Measurements from ENCODE around the gene ECHS1. TPM values are rescaled to one million over a fixed set of nuclear protein-coding genes. Genes with fewer than 3 reads are reported as not detected.

ECHS1 gene
- total and polyA plus RNA-seq, 2 experiments from 2014 or later, result 92.1 to 127 TPM

DNA sequence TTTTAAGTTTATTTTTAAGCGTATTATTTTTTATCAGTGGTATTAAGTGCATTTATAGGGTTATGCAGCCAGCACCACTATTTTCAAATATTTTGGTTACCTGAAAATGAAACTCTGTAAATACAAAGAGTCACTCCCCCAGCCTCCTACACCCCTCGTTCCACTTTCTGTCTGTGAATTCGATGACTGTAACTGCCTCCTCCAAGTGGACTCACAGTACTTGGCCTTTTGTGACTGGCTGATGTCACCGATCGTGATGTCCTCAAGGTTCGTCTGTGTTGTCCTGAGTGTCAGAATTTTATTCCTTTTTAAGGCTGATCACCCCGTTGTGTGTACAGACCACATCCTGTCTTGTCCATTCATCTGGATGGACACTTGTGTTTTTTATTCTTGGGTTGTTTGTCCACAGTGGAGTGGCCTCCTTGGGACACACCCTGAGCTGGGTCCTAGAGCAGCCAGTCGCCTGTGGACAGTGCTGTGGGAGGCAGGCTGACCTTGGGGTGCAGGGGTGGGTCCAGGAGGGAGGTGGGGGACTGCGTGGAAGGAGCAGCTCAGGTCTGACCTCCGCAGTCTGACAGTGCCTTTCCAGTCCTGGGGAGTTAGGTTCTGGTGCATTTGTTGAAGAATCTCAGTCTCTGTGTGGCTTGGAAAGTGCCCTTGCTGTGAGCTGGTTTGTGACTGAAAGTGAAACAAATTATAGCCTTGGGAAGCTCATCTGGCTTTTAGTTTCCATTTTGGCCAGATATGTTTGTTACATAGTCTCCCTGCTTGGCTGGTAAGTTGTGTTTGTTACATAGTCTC lies 27.7 kb upstream of the ECHS1 start (continued):
- TF ChIP-seq, protein P1, sequence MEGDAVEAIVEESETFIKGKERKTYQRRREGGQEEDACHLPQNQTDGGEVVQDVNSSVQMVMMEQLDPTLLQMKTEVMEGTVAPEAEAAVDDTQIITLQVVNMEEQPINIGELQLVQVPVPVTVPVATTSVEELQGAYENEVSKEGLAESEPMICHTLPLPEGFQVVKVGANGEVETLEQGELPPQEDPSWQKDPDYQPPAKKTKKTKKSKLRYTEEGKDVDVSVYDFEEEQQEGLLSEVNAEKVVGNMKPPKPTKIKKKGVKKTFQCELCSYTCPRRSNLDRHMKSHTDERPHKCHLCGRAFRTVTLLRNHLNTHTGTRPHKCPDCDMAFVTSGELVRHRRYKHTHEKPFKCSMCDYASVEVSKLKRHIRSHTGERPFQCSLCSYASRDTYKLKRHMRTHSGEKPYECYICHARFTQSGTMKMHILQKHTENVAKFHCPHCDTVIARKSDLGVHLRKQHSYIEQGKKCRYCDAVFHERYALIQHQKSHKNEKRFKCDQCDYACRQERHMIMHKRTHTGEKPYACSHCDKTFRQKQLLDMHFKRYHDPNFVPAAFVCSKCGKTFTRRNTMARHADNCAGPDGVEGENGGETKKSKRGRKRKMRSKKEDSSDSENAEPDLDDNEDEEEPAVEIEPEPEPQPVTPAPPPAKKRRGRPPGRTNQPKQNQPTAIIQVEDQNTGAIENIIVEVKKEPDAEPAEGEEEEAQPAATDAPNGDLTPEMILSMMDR (conservative IDR thresholded peaks at IDR 0.05; ENCODE audit: low read depth in 2 of 2), result no peak
- TF ChIP-seq, protein P2, sequence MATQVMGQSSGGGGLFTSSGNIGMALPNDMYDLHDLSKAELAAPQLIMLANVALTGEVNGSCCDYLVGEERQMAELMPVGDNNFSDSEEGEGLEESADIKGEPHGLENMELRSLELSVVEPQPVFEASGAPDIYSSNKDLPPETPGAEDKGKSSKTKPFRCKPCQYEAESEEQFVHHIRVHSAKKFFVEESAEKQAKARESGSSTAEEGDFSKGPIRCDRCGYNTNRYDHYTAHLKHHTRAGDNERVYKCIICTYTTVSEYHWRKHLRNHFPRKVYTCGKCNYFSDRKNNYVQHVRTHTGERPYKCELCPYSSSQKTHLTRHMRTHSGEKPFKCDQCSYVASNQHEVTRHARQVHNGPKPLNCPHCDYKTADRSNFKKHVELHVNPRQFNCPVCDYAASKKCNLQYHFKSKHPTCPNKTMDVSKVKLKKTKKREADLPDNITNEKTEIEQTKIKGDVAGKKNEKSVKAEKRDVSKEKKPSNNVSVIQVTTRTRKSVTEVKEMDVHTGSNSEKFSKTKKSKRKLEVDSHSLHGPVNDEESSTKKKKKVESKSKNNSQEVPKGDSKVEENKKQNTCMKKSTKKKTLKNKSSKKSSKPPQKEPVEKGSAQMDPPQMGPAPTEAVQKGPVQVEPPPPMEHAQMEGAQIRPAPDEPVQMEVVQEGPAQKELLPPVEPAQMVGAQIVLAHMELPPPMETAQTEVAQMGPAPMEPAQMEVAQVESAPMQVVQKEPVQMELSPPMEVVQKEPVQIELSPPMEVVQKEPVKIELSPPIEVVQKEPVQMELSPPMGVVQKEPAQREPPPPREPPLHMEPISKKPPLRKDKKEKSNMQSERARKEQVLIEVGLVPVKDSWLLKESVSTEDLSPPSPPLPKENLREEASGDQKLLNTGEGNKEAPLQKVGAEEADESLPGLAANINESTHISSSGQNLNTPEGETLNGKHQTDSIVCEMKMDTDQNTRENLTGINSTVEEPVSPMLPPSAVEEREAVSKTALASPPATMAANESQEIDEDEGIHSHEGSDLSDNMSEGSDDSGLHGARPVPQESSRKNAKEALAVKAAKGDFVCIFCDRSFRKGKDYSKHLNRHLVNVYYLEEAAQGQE (IDR thresholded peaks at IDR 0.05; ENCODE audit: unreplicated experiment), result no peak
- no peak for TF ChIP-seq EZH2phosphoT487 (IDR thresholded peaks at IDR 0.05; ENCODE audit: unreplicated experiment)
- no peak for TF ChIP-seq STAT1 (IDR thresholded peaks at IDR 0.05; ENCODE audit: unreplicated experiment)

DNA sequence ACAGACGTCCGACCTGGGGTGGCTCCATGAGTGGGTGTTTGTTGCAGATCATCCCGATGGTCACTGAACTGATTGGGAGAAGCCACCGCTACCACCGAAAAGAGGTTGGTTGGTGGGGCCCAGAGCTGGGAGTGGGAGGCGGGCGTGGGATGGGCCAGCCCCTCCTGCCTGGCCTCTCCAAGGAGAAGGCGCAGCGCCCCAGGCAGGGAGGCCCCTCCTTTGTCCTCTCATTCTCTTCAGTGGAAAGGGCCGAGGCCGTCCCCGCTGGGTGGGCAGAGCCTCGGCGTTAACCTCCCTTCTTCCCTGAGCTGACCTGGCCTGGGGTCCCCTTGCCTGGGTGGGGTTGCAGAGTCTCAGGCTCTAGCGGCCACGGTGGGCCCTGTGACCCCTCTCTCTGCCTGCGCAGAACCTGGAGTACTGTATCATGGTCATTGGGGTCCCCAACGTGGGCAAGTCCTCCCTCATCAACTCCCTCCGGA lies 26.0 kb upstream of the ECHS1 start:
- Mint-ChIP-seq H3K9me3 (no peaks in the 10 kb centered on the region), H3K27me3 (ENCODE audit: insufficient read depth, low read depth, poor library complexity) (peaks cover 8% of the 10 kb centered on the region), H3K4me1 (peaks cover 6% of the 10 kb centered on the region; the same call in 2 of the 3 replicates), H3K4me3 (no peak overlapping the region), H3K36me3 (ENCODE audit: low read depth) (peaks cover 71% of the 10 kb centered on the region), H3K27ac (no peak overlapping the region)
- H3K4me2 ChIP-seq, result no peak overlapping the region
- H3K4me1 ChIP-seq (ENCODE audit: insufficient read depth), result no peaks in the 10 kb centered on the region
- H3K27me3 ChIP-seq (ENCODE audit: insufficient read depth), result no peaks in the 10 kb centered on the region
- H3K27ac ChIP-seq (ENCODE audit: low read depth), result no peak overlapping the region
- DNase-seq (ENCODE audit: low spot score) (no peak), ATAC-seq (no peak)
- H3K4me3 ChIP-seq, result no peak overlapping the region
- H4K20me1 ChIP-seq (replicated peaks; ENCODE audit: insufficient read depth), result peaks cover 13% of the 10 kb centered on the region
- 0 out of 2 replicates have a peak, but pooled peaks cover 3% of the 10 kb centered on the region for H3F3A ChIP-seq (replicated peaks; ENCODE audit: low read depth)
- H2AFZ ChIP-seq, result no peak overlapping the region
- no peaks in the 10 kb centered on the region for H3K9me2 ChIP-seq (ENCODE audit: insufficient read depth)
- peaks cover 51% of the 10 kb centered on the region for H3K79me2 ChIP-seq (replicated peaks; ENCODE audit: insufficient read depth)
- peaks cover 15% of the 10 kb centered on the region for H3K36me3 ChIP-seq (ENCODE audit: insufficient read depth)
- TF ChIP-seq, protein P3, sequence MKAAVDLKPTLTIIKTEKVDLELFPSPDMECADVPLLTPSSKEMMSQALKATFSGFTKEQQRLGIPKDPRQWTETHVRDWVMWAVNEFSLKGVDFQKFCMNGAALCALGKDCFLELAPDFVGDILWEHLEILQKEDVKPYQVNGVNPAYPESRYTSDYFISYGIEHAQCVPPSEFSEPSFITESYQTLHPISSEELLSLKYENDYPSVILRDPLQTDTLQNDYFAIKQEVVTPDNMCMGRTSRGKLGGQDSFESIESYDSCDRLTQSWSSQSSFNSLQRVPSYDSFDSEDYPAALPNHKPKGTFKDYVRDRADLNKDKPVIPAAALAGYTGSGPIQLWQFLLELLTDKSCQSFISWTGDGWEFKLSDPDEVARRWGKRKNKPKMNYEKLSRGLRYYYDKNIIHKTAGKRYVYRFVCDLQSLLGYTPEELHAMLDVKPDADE (IDR thresholded peaks at IDR 0.05), result no peak
- TF ChIP-seq EZH2 (IDR thresholded peaks at IDR 0.05; ENCODE audit: low read depth, unreplicated experiment) (no peak), EZH2phosphoT487 (IDR thresholded peaks at IDR 0.05; ENCODE audit: unreplicated experiment) (no peak), ZNF114 (CRISPR knock-in tag; IDR thresholded peaks at IDR 0.05) (no peak), NANOG (IDR thresholded peaks at IDR 0.05; ENCODE audit: borderline replicate concordance) (no peak), STAT1 (IDR thresholded peaks at IDR 0.05; ENCODE audit: unreplicated experiment) (no peak), POLR2AphosphoS5 (IDR thresholded peaks at IDR 0.05; ENCODE audit: low read depth) (no peak), JUNB (IDR thresholded peaks at IDR 0.05; ENCODE audit: unreplicated experiment) (no peak), CREB1 (CRISPR knock-in tag; IDR thresholded peaks at IDR 0.05; ENCODE audit: low read depth) (no peak), ZNF331 (CRISPR knock-in tag; IDR thresholded peaks at IDR 0.05; ENCODE audit: low read depth) (no peak)
- TF ChIP-seq, protein P1 (conservative IDR thresholded peaks at IDR 0.05; ENCODE audit: low read depth in 2 of 2), result no peak
- TF ChIP-seq, protein P2 (IDR thresholded peaks at IDR 0.05; ENCODE audit: unreplicated experiment), result no peak

Measured in GM23338 (cell line).